HG03354 (cell line): Measurements from ENCODE around the gene SLC43A1.

Source experiments
- ATAC-seq: cut with Tn5 transposase; IDR thresholded peaks from one replicate; pipeline ENCODE4 v1.9.1; 2021; ENCODE audit warnings: mild to moderate bottlenecking; ENCODE audit not compliant: unreplicated experiment, poor library complexity, severe bottlenecking

The SLC43A1 gene

GRCh38 chr11:57530596-57531507 is 15.3 kb upstream of the SLC43A1 start, which contains the start of gene TIMM10:
Gene TIMM10 (minus strand): TSS chr11:57530754. CDS start chr11:57530189, 565 bp downstream.
- peak; percentile 98 for ATAC-seq

- no peak for ATAC-seq
These were observed 14.7 kb upstream of the SLC43A1 start for GRCh38 chr11:57530215-57530595.

GRCh38 chr11:57529012-57529411 is 13.5 kb upstream of the SLC43A1 start:
- no peak for ATAC-seq

GRCh38 chr11:57527056-57527631 is 11.6 kb upstream of the SLC43A1 start:
- ATAC-seq = no peak

- ATAC-seq = no peak
These were observed 7.9 kb upstream of the SLC43A1 start for GRCh38 chr11:57523419-57523818.

- no peak for ATAC-seq
These were observed 5.6 kb upstream of the SLC43A1 start for GRCh38 chr11:57521116-57521515.

GRCh38 chr11:57516061-57516443 is 550 bp upstream of the SLC43A1 start:
- ATAC-seq = no peak

- ATAC-seq = peak; percentile 54
These were observed 767 bp downstream of the SLC43A1 start for GRCh38 chr11:57514538-57515331.

- peak; percentile 38 for ATAC-seq
These were observed 1.5 kb downstream of the SLC43A1 start for GRCh38 chr11:57513911-57514537.

GRCh38 chr11:57513452-57513795 is 2.1 kb downstream of the SLC43A1 start:
- ATAC-seq = no peak

- ATAC-seq = no peak
These were observed 2.7 kb downstream of the SLC43A1 start for GRCh38 chr11:57512646-57513451.

- no peak for ATAC-seq
These were observed 3.6 kb downstream of the SLC43A1 start for GRCh38 chr11:57511741-57512430.

- no peak for ATAC-seq
These were observed 6.9 kb downstream of the SLC43A1 start for GRCh38 chr11:57508341-57509170.

- ATAC-seq = no peak
These were observed 9.0 kb downstream of the SLC43A1 start for GRCh38 chr11:57506522-57506921.

GRCh38 chr11:57504511-57504910 is 11.0 kb downstream of the SLC43A1 start:
- ATAC-seq = no peak

- ATAC-seq = no peak
These were observed 12.6 kb downstream of the SLC43A1 start for GRCh38 chr11:57502870-57503269.

- ATAC-seq = no peak
These were observed 13.1 kb downstream of the SLC43A1 start for GRCh38 chr11:57502376-57502775.

- no peak for ATAC-seq
These were observed 13.5 kb downstream of the SLC43A1 start for GRCh38 chr11:57501953-57502352.
